ENCODE data around the gene TRIM67. TPM values are rescaled to one million over a fixed set of nuclear protein-coding genes. Genes with fewer than 3 reads are reported as not detected.

The TRIM67 gene
- total RNA-seq, 1 donor from 2014 or later: not detected

DNA sequence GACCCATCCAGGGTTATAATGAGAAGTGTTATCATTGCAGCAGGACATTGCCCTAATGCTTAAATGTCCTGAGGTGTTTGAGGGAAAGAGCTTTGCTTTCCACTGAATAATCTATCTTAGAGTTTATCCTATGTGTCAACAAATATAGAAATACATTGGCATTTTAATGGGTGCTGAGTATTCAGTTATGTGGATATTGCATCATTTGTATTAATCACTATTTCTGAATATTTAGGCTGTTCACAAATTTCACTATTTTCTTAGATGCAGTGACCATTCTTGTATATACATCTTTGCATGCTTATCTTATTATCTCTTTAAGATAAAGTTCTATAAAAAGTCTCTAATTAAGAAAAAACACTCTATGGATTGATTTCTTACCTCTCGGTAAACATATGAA lies 18.2 kb downstream of the TRIM67 start:
- POLR2A ChIA-PET: no interaction called here
- TF ChIP-seq, protein P1, sequence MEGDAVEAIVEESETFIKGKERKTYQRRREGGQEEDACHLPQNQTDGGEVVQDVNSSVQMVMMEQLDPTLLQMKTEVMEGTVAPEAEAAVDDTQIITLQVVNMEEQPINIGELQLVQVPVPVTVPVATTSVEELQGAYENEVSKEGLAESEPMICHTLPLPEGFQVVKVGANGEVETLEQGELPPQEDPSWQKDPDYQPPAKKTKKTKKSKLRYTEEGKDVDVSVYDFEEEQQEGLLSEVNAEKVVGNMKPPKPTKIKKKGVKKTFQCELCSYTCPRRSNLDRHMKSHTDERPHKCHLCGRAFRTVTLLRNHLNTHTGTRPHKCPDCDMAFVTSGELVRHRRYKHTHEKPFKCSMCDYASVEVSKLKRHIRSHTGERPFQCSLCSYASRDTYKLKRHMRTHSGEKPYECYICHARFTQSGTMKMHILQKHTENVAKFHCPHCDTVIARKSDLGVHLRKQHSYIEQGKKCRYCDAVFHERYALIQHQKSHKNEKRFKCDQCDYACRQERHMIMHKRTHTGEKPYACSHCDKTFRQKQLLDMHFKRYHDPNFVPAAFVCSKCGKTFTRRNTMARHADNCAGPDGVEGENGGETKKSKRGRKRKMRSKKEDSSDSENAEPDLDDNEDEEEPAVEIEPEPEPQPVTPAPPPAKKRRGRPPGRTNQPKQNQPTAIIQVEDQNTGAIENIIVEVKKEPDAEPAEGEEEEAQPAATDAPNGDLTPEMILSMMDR (IDR thresholded peaks at IDR 0.05): no peak
- H3K4me1 Mint-ChIP-seq: no peaks in the 10 kb centered on the region
- no peak overlapping the region for H3K4me3 Mint-ChIP-seq
- no peak for DNase-seq
- no peak overlapping the region for H3K27ac Mint-ChIP-seq
- H3K36me3 Mint-ChIP-seq (ENCODE audit: low read depth): no peaks in the 10 kb centered on the region
- CTCF ChIA-PET: no interaction called here
- intact Hi-C loops (cut with micrococcal nuclease): no loop called here
- H3K9me3 Mint-ChIP-seq: no peaks in the 10 kb centered on the region
- ATAC-seq (ENCODE audit: low read depth): no peak
- H3K27me3 Mint-ChIP-seq: peaks cover 44% of the 10 kb centered on the region

DNA sequence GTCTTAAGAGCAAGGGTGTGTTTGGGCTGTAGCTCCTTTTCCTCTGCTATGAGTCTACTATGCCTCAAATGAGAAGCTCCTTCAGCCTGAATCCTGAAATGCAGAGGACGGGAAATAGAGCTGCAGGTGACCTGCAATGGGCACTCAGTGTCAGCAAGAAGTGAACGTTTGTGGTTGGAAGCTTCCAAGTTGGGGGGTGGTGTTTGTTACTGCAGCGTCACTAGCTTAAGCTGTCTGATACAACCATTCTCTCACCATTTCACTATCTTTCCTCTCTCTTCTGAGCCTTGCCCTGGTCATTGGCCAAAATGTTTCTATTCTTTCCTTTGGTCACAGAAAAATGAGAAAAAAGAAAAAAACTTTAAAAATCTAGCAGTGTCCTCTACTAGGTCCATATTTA lies 19.4 kb downstream of the TRIM67 start:
- Mint-ChIP-seq H3K27me3 (peaks cover 44% of the 10 kb centered on the region), H3K4me3 (no peak overlapping the region), H3K27ac (no peak overlapping the region), H3K4me1 (no peaks in the 10 kb centered on the region), H3K9me3 (no peaks in the 10 kb centered on the region), H3K36me3 (ENCODE audit: low read depth) (no peaks in the 10 kb centered on the region)
- CTCF ChIA-PET: no interaction called here
- intact Hi-C loops (cut with micrococcal nuclease): no loop called here
- POLR2A ChIA-PET: no interaction called here
- TF ChIP-seq, protein P1 (IDR thresholded peaks at IDR 0.05): no peak
- ATAC-seq (ENCODE audit: low read depth) (no peak), DNase-seq (no peak)

DNA sequence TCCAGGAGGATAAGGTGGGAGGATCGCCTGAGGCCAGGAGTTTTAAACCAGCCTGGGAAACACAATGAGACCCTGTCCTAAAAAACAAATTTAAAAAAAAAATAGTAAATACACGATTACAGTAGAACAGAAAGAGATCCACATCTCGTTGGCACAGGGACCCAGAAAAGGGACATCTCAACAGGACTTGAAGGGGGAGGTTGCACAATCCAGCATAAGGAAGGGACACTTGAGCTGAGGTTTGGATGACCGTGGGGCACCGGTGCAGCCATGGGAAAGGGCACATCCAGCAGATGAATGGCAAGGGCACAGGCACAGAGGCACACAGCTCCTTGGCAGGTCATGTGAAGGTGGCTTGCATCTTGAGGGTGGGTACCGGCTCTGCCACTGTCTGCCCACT lies 20.5 kb downstream of the TRIM67 start:
- ATAC-seq (ENCODE audit: low read depth): no peak
- H3K4me3 Mint-ChIP-seq: no peak overlapping the region
- intact Hi-C loops (cut with micrococcal nuclease): no loop called here
- H3K27ac Mint-ChIP-seq: no peak overlapping the region
- no peaks in the 10 kb centered on the region for H3K4me1 Mint-ChIP-seq
- POLR2A ChIA-PET: no interaction called here
- CTCF ChIA-PET: no interaction called here
- DNase-seq: no peak
- H3K36me3 Mint-ChIP-seq (ENCODE audit: low read depth): no peaks in the 10 kb centered on the region
- TF ChIP-seq, protein P1 (IDR thresholded peaks at IDR 0.05): no peak
- H3K9me3 Mint-ChIP-seq: no peaks in the 10 kb centered on the region
- peaks cover 42% of the 10 kb centered on the region for H3K27me3 Mint-ChIP-seq

DNA sequence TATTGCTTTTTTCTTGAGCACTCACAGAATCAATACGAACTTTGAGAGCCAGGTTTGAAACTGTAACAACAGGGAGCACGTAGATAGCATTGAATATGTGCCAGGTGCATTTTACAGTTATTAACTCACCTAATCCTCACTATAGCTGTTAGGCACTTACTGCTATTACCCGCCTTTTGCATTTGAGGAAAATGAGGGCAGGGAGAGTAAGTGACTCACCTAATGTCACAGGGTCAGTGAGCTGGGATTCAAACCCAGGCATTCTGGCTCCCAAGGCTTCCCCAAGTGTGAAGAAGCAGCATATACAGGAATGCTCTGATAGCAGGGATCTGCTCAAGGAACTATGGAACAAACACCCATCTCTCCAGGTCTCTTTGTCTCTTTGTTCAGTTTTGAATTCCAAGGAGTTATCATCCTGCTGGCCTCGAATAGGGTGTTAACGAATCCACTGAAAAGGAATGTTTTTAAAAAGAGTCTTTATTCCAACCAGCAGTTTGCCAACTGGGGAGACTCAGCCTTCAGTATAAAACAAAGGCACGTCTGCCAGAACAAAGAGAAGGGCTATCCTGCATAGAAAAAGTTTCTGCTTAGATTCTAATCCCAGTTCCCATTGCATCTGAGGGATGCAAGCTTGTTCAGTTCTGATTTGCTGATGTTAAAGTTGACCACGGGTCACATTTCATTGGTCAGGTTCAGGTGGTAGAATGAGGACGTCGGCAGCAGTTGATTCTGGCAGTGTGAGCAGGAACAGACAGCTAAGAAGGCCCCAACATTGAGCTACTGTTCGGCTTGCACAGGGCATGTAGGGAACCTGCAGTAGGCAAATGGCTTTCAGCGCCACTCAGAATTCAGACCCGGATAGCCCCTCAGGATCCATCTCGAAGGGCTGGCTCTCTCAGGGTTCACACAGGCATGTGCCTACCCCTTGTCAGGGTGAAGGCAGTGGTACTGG lies 22.1 kb downstream of the TRIM67 start:
- H3K36me3 Mint-ChIP-seq (ENCODE audit: low read depth): no peaks in the 10 kb centered on the region
- ATAC-seq (ENCODE audit: low read depth) (no peak), DNase-seq (no peak)
- H3K4me1 Mint-ChIP-seq: no peaks in the 10 kb centered on the region
- no peak overlapping the region for H3K4me3 Mint-ChIP-seq
- ChIA-PET POLR2A (no interaction called here), CTCF (no interaction called here)
- no peak overlapping the region for H3K27ac Mint-ChIP-seq
- H3K9me3 Mint-ChIP-seq: no peaks in the 10 kb centered on the region
- peaks cover 47% of the 10 kb centered on the region for H3K27me3 Mint-ChIP-seq
- TF ChIP-seq, protein P1 (IDR thresholded peaks at IDR 0.05): no peak
- intact Hi-C loops (cut with micrococcal nuclease): no loop called here

DNA sequence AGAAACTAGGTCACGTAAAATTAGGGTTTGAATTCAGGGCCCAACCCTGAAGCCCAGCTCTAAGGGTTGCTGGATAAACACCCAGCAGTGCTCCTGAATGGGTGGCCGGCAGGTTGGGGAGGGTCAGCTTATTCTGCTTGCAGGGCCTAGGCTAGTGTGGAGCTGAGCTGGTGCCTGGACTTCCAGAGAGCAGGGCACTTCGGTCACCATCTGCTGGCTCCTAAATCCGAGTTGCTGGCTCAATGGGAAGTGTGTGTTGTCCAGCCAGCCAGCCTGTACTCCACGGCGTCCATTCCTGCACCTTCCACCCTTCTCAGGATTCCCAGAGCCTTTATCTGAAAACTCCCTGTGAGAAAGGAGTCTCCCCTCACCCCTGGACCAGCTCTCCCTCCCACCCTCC lies 23.0 kb downstream of the TRIM67 start:
- no peak for ATAC-seq (ENCODE audit: low read depth)
- Mint-ChIP-seq H3K4me1 (no peaks in the 10 kb centered on the region), H3K36me3 (ENCODE audit: low read depth) (no peaks in the 10 kb centered on the region), H3K27me3 (peaks cover 50% of the 10 kb centered on the region), H3K27ac (no peak overlapping the region), H3K9me3 (no peaks in the 10 kb centered on the region), H3K4me3 (no peak overlapping the region)
- intact Hi-C loops (cut with micrococcal nuclease): no loop called here
- ChIA-PET POLR2A (no interaction called here), CTCF (no interaction called here)
- TF ChIP-seq, protein P1 (IDR thresholded peaks at IDR 0.05): no peak
- DNase-seq: no peak

Data from activated B cell treated with CpG ODN at 0.5 μM for 24 hours (primary cell).